Astrocyte (in vitro differentiated cells and primary cell): ENCODE measurements around the gene POU6F2. TPM values are rescaled to one million over a fixed set of nuclear protein-coding genes. Genes with fewer than 3 reads are reported as not detected.

Source experiments
- DNase-seq: peaks from one replicate; pipeline ENCODE4 v3.0.0-alpha.2; 2010; ENCODE audit warnings: low read depth
- FAIRE-seq: peaks from 2 replicates; lab custom pipeline; 2011; peaks lifted over from hg19 to GRCh38; lab: Jason Lieb, UNC
- H2AFZ ChIP-seq: 2 replicates; pipeline ENCODE4 v1.6.0; 2012; ENCODE audit warnings: low read depth, low read length, inconsistent platforms
- H3K27ac ChIP-seq: 2 replicates; pipeline ENCODE4 v1.5.1; 2011; ENCODE audit warnings: low read depth, low read length, inconsistent platforms
- H3K27me3 ChIP-seq: 2 replicates; pipeline ENCODE4 v1.6.0; 2011; ENCODE audit warnings: low read length, inconsistent platforms; ENCODE audit not compliant: insufficient read depth
- H3K36me3 ChIP-seq: 2 replicates; pipeline ENCODE4 v1.5.1; 2011; ENCODE audit warnings: low read length, inconsistent platforms; ENCODE audit not compliant: insufficient read depth
- H3K4me1 ChIP-seq: 2 replicates; pipeline ENCODE4 v1.5.1; 2011; ENCODE audit warnings: low read length, inconsistent platforms; ENCODE audit not compliant: insufficient read depth
- H3K4me2 ChIP-seq: 2 replicates; pipeline ENCODE4 v1.6.0; 2012; ENCODE audit warnings: low read length, inconsistent platforms
- H3K4me3 ChIP-seq: 2 replicates; pipeline ENCODE4 v1.5.1; 2011; ENCODE audit warnings: low read depth, mild to moderate bottlenecking, low read length, inconsistent platforms; ENCODE audit not compliant: insufficient read depth
- H3K79me2 ChIP-seq: 2 replicates; pipeline ENCODE4 v1.6.0; 2012; ENCODE audit warnings: mild to moderate bottlenecking, low read length, inconsistent platforms; ENCODE audit not compliant: insufficient read depth
- H3K9ac ChIP-seq: 2 replicates; pipeline ENCODE4 v1.6.0; 2012; ENCODE audit warnings: mild to moderate bottlenecking, low read length, inconsistent platforms
- H3K9me3 ChIP-seq: 2 replicates; pipeline ENCODE4 v1.5.1; 2012; ENCODE audit warnings: low read depth, mild to moderate bottlenecking, low read length, inconsistent platforms; ENCODE audit not compliant: insufficient read depth
- H4K20me1 ChIP-seq: 2 replicates; pipeline ENCODE4 v1.6.0; 2012; ENCODE audit warnings: low read length, inconsistent platforms; ENCODE audit not compliant: insufficient read depth
- H3K27ac Mint-ChIP-seq: one replicate; pipeline ENCODE4 v1.8.0; 2021; ENCODE audit warnings: mild to moderate bottlenecking, mixed read lengths; ENCODE audit not compliant: unreplicated experiment
- H3K27me3 Mint-ChIP-seq: one replicate; pipeline ENCODE4 v1.8.0; 2021; ENCODE audit warnings: low read depth, mixed read lengths; ENCODE audit not compliant: unreplicated experiment
- H3K36me3 Mint-ChIP-seq: one replicate; pipeline ENCODE4 v1.8.0; 2021; ENCODE audit warnings: low read depth, mixed read lengths; ENCODE audit not compliant: unreplicated experiment
- H3K4me1 Mint-ChIP-seq: one replicate; pipeline ENCODE4 v1.8.0; 2021; ENCODE audit warnings: low read depth, mixed read lengths; ENCODE audit not compliant: unreplicated experiment
- H3K4me3 Mint-ChIP-seq: one replicate; pipeline ENCODE4 v1.8.0; 2021; ENCODE audit warnings: mild to moderate bottlenecking, moderate library complexity, mixed read lengths; ENCODE audit not compliant: unreplicated experiment
- H3K9me3 Mint-ChIP-seq: one replicate; pipeline ENCODE4 v1.8.0; 2021; ENCODE audit warnings: mild to moderate bottlenecking, mixed read lengths; ENCODE audit not compliant: unreplicated experiment
- EZH2 ChIP-seq: IDR thresholded peaks from 2 replicates; pipeline ENCODE4 v1.6.1; 2012; ENCODE audit warnings: mild to moderate bottlenecking, low read length, inconsistent platforms; ENCODE audit not compliant: insufficient read depth
- total RNA-seq: library from RNA; stranded (reverse); gene quantifications from 2 replicates; pipeline ENCODE4 v1.2.1, GENCODE V29; 2021
- TF ChIP-seq, protein P1 (sequence below): IDR thresholded peaks from 2 replicates; pipeline ENCODE4 v1.5.1; 2011; ENCODE audit warnings: low read depth, mild to moderate bottlenecking, inconsistent platforms, low read length, moderate library complexity; ENCODE audit not compliant: insufficient read depth

The POU6F2 gene
- total RNA-seq, 1 donor from 2014 or later, result 0.45 TPM

DNA sequence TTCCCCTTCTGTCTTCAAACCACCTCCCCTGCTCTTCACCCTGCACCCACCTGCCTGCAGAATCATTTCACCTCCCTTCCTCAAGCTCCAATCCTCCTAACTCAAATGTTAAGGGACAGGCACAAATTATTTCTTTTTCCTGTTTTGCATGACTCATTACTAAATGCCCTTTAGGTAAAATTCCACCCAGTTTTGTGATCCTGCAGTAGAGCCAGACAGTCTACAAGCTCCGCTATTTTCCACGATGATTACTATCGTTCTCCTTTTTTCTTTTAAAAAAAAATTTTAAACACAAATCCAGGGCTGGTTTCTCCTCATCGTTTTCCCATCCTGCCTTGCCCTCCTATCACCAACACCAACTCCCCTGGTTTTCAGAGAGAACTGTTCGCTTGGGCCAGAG, 401.7 kb downstream of the POU6F2 start:
- H3K36me3 Mint-ChIP-seq, result no peaks in the 10 kb centered on the region
- DNase-seq, result no peak
- no peaks in the 10 kb centered on the region for H3K9me3 ChIP-seq
- H3K27me3 ChIP-seq, result no peaks in the 10 kb centered on the region
- H3K4me1 ChIP-seq, result peaks cover 5% of the 10 kb centered on the region
- no peak overlapping the region for H3K9ac ChIP-seq
- H3K4me1 Mint-ChIP-seq, result peaks cover 21% of the 10 kb centered on the region
- no peak overlapping the region for H3K27ac Mint-ChIP-seq
- H3K4me2 ChIP-seq, result no peak overlapping the region
- no peak for TF ChIP-seq EZH2
- TF ChIP-seq, protein P1, sequence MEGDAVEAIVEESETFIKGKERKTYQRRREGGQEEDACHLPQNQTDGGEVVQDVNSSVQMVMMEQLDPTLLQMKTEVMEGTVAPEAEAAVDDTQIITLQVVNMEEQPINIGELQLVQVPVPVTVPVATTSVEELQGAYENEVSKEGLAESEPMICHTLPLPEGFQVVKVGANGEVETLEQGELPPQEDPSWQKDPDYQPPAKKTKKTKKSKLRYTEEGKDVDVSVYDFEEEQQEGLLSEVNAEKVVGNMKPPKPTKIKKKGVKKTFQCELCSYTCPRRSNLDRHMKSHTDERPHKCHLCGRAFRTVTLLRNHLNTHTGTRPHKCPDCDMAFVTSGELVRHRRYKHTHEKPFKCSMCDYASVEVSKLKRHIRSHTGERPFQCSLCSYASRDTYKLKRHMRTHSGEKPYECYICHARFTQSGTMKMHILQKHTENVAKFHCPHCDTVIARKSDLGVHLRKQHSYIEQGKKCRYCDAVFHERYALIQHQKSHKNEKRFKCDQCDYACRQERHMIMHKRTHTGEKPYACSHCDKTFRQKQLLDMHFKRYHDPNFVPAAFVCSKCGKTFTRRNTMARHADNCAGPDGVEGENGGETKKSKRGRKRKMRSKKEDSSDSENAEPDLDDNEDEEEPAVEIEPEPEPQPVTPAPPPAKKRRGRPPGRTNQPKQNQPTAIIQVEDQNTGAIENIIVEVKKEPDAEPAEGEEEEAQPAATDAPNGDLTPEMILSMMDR, result no peak
- H2AFZ ChIP-seq, result no peak overlapping the region
- H4K20me1 ChIP-seq, result no peaks in the 10 kb centered on the region
- no peaks in the 10 kb centered on the region for H3K36me3 ChIP-seq
- H3K79me2 ChIP-seq, result no peaks in the 10 kb centered on the region
- no peak for FAIRE-seq
- no peak overlapping the region for H3K4me3 Mint-ChIP-seq
- H3K4me3 ChIP-seq, result no peak overlapping the region
- H3K27ac ChIP-seq, result no peak overlapping the region
- H3K27me3 Mint-ChIP-seq, result no peaks in the 10 kb centered on the region
- no peaks in the 10 kb centered on the region for H3K9me3 Mint-ChIP-seq

DNA sequence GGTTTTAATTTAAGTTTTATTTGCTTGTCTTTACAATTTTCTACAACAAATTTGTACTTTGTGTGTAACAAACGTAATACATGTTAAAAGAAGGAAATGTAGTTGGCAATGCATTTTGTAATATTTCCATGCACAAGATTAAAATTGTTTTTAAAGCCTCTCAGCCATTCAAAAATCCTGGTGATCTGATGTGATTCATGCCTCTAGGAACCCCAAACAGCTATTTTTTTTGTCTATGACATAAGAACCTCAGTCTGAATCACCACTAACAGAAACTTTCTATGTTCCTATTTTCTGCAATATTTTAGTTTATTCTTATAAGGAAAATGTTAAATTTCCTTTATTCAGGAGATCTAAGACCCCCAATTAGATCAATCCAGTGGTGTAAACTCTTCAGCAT, 405.4 kb downstream of the POU6F2 start:
- Histone ChIP-seq H3K4me1 (peaks cover 5% of the 10 kb centered on the region), H2AFZ (no peak overlapping the region), H3K9me3 (no peaks in the 10 kb centered on the region), H3K79me2 (no peaks in the 10 kb centered on the region), H3K9ac (no peak overlapping the region), H3K36me3 (no peaks in the 10 kb centered on the region), H3K27ac (no peak overlapping the region), H3K4me3 (no peak overlapping the region), H3K27me3 (peaks cover 3% of the 10 kb centered on the region), H3K4me2 (no peak overlapping the region), H4K20me1 (no peaks in the 10 kb centered on the region)
- no peak overlapping the region for H3K27ac Mint-ChIP-seq
- H3K36me3 Mint-ChIP-seq, result no peaks in the 10 kb centered on the region
- peaks cover 5% of the 10 kb centered on the region for H3K27me3 Mint-ChIP-seq
- H3K4me1 Mint-ChIP-seq, result peaks cover 21% of the 10 kb centered on the region
- DNase-seq (no peak), FAIRE-seq (no peak)
- TF ChIP-seq EZH2, result no peak
- TF ChIP-seq, protein P1, result no peak
- no peak overlapping the region for H3K4me3 Mint-ChIP-seq
- no peaks in the 10 kb centered on the region for H3K9me3 Mint-ChIP-seq

DNA sequence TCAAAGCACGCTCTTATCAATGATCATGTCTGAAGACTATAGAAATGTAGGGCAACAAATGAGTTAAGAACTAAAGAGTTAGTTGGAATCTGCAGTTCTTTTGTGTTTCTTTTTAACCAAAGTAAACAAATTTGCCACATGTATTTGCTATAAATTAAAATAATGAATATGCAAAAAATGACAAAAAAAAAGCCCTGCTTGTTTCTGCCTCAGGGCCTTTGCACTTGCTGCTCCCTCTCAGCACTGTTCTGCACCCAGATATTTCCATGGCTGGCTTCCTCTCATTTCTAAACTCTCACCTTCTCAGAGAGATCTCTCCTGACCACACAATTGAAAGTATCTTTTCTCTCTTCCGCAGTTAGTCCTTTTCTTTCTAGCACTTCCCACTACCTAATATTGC, 406.7 kb downstream of the POU6F2 start:
- Mint-ChIP-seq H3K4me3 (no peak overlapping the region), H3K36me3 (no peaks in the 10 kb centered on the region), H3K9me3 (no peaks in the 10 kb centered on the region), H3K27ac (no peak overlapping the region), H3K4me1 (peaks cover 19% of the 10 kb centered on the region), H3K27me3 (peaks cover 5% of the 10 kb centered on the region)
- H3K79me2 ChIP-seq, result no peaks in the 10 kb centered on the region
- no peak for FAIRE-seq
- no peak overlapping the region for H3K4me3 ChIP-seq
- no peak overlapping the region for H3K27ac ChIP-seq
- H4K20me1 ChIP-seq, result no peaks in the 10 kb centered on the region
- H3K9ac ChIP-seq, result no peak overlapping the region
- TF ChIP-seq, protein P1, result no peak
- TF ChIP-seq EZH2, result no peak
- no peak overlapping the region for H3K4me2 ChIP-seq
- peaks cover 5% of the 10 kb centered on the region for H3K4me1 ChIP-seq
- no peaks in the 10 kb centered on the region for H3K36me3 ChIP-seq
- H3K9me3 ChIP-seq, result no peaks in the 10 kb centered on the region
- H3K27me3 ChIP-seq, result peaks cover 3% of the 10 kb centered on the region
- no peak for DNase-seq
- H2AFZ ChIP-seq, result no peak overlapping the region
